LNCaP clone FGC (cell line): ENCODE data around the gene TWIST2.

ENCODE experiments used
- DNase-seq: peaks from one replicate; pipeline ENCODE4 v3.0.0-alpha.2; 2011; ENCODE audit warnings: low read depth
- H3K4me3 ChIP-seq: 2 replicates; pipeline ENCODE4 v1.5.1; 2011; ENCODE audit warnings: mild to moderate bottlenecking, low read depth, low read length, control low read depth
- CTCF ChIP-seq: IDR thresholded peaks from 2 replicates; pipeline ENCODE4 v1.5.1; 2012; ENCODE audit warnings: mild to moderate bottlenecking; ENCODE audit not compliant: control insufficient read depth, insufficient read depth; ENCODE audit errors: extremely low read depth

The TWIST2 gene

GRCh38 chr2:238921259-238921658 lies 73.4 kb downstream of the TWIST2 start:
- no peak overlapping the region for H3K4me3 ChIP-seq
- TF ChIP-seq CTCF = no peak
- DNase-seq = no peak

GRCh38 chr2:238921681-238922319 lies 73.9 kb downstream of the TWIST2 start:
- no peak overlapping the region for H3K4me3 ChIP-seq
- no peak for TF ChIP-seq CTCF
- no peak for DNase-seq

- H3K4me3 ChIP-seq = no peak overlapping the region
- no peak for DNase-seq
- no peak for TF ChIP-seq CTCF
Observed at GRCh38 chr2:238922435-238922834, 74.5 kb downstream of the TWIST2 start.

- no peak for DNase-seq
- TF ChIP-seq CTCF = no peak
- no peak overlapping the region for H3K4me3 ChIP-seq
Observed at GRCh38 chr2:238924032-238924431, 76.1 kb downstream of the TWIST2 start.

- DNase-seq = peak; percentile 19
- TF ChIP-seq CTCF = no peak
- no peak overlapping the region for H3K4me3 ChIP-seq
Observed at GRCh38 chr2:238924796-238925195, 76.9 kb downstream of the TWIST2 start.

GRCh38 chr2:238925281-238925680 lies 77.4 kb downstream of the TWIST2 start:
- DNase-seq = no peak
- H3K4me3 ChIP-seq = no peak overlapping the region
- TF ChIP-seq CTCF = no peak

- no peak for DNase-seq
- TF ChIP-seq CTCF = no peak
- no peak overlapping the region for H3K4me3 ChIP-seq
Observed at GRCh38 chr2:238925816-238926521, 78.1 kb downstream of the TWIST2 start.
